Measurements from ENCODE around the gene P2RY14.

GRCh38 chr3:151204530-151205402 lies 73.6 kb downstream of the P2RY14 start:
- TF ChIP-seq TAF1 (IDR thresholded peaks at IDR 0.05; ENCODE audit: borderline replicate concordance, insufficient read depth, low read length), result no peak
- no peak for TF ChIP-seq REST (IDR thresholded peaks at IDR 0.05; ENCODE audit: insufficient read depth in 1 of 2, low read depth in 2 of 2, low read length in 2 of 2)
- no peak for TF ChIP-seq POLR2AphosphoS5 (IDR thresholded peaks at IDR 0.05; ENCODE audit: low read depth, low read length)
- no peak for TF ChIP-seq FOXP2 (optimal IDR thresholded peaks at IDR 0.05; ENCODE audit: borderline replicate concordance, extremely low read depth, extremely low read length, insufficient read depth)
- no peak for TF ChIP-seq SIN3A (IDR thresholded peaks at IDR 0.05; ENCODE audit: borderline replicate concordance, insufficient read depth, low read length)
